Mononuclear cell (primary cell): ENCODE measurements around the gene SLIT1. TPM values are rescaled to one million over a fixed set of nuclear protein-coding genes. Genes with fewer than 3 reads are reported as not detected.

ENCODE experiments used
- H3K27me3 ChIP-seq: 2 replicates; pipeline ENCODE4 v1.6.0; 2011; ENCODE audit warnings: low read length, control low read depth; ENCODE audit not compliant: insufficient read depth
- H3K4me1 ChIP-seq: 2 replicates; pipeline ENCODE4 v1.5.1; 2011; ENCODE audit warnings: mild to moderate bottlenecking, low read length, control low read depth; ENCODE audit not compliant: insufficient read depth
- H3K4me3 ChIP-seq: 2 replicates; pipeline ENCODE4 v1.5.1; 2011; ENCODE audit warnings: mild to moderate bottlenecking, low read length, moderate library complexity
- H3K9me3 ChIP-seq: 2 replicates; pipeline ENCODE4 v1.5.1; 2011; ENCODE audit warnings: low read depth, mild to moderate bottlenecking, control low read depth, low read length
- total RNA-seq: library from RNA; depleted of rRNA; stranded (reverse); fragments of >200 nt; gene quantifications from one replicate; pipeline ENCODE4 v1.2.3, GENCODE V29; 2012

The SLIT1 gene
- total RNA-seq, 1 donor = 0.10 TPM

DNA sequence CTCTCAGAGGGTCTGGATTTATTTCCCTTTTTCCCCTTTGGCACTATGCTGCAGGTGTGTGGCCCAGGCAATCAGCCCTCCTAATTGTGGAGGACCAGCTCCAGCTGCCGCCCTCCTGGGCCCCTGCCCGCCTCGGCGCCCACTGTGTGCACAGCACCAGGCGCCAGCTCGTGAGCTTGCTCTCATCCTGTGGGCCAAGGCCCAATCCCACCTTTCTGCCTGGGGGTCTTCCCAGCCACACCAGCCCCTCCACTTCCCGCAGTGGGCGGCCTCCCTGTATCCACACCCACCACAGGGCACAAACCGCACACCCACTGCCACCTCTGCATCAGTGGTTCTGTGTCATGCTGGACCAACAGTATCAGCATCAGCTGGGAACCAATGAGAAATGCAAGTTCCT, 25.5 kb upstream of the SLIT1 start:
- Histone ChIP-seq H3K27me3 (no peaks in the 10 kb centered on the region), H3K9me3 (no peaks in the 10 kb centered on the region), H3K4me1 (no peaks in the 10 kb centered on the region), H3K4me3 (no peak overlapping the region)

DNA sequence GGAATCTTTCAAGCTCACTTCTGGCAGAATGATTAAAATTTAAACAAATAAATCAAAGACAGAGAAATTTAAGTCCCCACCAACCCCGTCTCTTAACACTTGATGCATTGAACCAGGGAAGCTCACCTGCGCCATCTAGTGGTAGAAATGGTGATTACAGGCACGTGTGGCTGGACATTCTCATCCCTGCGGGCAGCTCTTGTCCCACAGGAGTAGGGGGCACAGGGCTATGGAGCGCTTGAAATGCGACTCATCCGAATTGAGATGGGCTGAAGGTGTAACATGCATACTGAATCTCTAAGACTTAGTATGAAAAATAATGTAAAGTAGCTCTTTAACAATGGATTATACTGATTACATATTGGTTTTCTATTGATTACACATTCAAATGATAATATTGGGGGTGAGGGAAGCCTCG, 24.8 kb upstream of the SLIT1 start:
- no peaks in the 10 kb centered on the region for H3K27me3 ChIP-seq
- H3K4me3 ChIP-seq = no peak overlapping the region
- no peaks in the 10 kb centered on the region for H3K4me1 ChIP-seq
- no peaks in the 10 kb centered on the region for H3K9me3 ChIP-seq

DNA sequence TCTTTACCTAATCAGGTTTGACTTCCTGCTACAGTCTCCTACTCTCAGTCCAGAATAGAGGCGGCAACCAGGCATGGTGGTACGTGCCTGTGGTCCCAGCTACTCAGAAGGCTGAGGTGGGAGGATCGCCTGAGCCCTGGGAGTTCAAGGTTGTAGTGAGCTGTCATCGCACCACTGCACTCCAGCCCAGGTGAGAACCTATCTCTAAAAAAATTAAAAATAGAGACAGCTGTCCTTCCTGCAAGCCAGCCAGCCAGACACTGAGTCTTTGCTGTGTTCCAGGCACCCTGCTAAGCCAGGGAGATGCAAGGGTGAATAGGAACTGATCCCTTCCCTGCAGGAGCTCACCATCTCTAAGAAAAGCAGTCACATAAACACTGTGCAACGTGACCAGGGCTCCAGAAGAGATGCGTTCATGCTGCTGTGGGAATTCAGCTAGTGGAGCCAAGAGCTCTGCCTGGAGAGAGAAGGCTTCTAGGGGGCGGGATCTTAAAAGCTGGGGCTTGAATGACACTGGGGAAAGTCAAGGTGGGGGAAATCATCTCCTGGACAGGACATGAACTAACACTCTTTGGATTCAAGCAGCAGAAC, 22.1 kb upstream of the SLIT1 start:
- no peaks in the 10 kb centered on the region for H3K27me3 ChIP-seq
- H3K4me3 ChIP-seq = no peak overlapping the region
- H3K9me3 ChIP-seq = no peaks in the 10 kb centered on the region
- no peaks in the 10 kb centered on the region for H3K4me1 ChIP-seq

DNA sequence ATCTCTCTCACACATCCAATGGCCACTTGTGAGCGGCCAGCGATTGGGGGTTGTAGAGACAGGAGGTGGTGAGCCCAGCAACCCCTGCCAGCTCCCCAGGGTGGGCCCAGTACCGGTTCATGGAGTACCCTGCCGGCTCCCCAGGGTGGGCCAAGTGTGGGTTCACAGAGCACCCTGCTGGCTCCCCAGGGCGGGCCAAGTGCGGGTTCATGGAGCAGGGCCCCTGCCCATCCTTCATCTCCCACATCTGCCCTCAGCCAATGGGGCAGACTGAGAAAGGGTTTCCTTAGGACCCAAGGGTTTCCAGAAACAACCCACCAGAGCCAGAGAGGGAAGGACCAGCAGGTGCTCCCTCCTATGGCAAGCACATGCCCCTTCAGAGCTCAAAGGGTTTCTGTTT, 21.4 kb upstream of the SLIT1 start:
- Histone ChIP-seq H3K9me3 (no peaks in the 10 kb centered on the region), H3K4me3 (no peak overlapping the region), H3K4me1 (no peaks in the 10 kb centered on the region), H3K27me3 (no peaks in the 10 kb centered on the region)

DNA sequence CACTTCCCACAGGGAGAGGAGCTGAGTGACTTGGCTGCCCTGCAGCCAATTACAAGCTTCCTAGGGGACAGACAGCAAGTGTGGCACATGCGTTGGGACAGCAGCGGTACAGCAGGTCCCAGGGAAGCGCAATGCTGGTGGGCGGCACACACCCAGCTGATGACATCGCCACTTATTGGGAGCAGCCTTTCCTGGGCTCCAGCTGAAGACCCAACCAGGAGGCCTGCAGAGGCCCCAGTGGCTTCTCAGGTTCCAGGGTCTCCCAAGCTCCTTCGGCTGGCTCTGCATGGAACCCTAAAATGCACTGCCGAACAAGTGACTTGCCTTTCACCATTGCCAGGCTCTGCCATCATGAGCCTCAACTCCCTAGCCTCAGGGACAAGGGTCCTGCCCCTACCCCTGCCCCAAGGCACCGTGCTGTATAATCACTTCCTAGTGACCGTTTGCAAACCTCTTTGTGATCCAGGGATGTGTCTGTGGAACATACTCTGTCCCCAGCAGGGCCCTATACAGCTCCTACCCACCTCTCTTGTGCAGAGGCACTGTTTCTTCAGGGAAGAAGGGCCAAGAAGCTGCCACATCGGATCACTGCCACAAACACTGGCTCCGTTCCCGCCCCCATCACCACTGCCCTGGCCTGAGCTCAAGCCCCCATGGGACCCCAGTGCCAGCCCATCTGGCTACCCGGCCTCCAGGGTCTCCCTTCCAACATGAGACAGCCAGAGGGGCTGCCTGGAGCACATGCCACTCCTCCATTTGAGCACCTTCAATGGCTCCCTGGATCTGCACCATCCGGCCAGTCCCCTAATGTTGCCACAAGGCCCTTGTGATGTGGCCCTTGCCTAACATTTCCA, 19.3 kb upstream of the SLIT1 start:
- Histone ChIP-seq H3K4me3 (no peak overlapping the region), H3K27me3 (no peaks in the 10 kb centered on the region), H3K4me1 (no peaks in the 10 kb centered on the region), H3K9me3 (no peaks in the 10 kb centered on the region)

DNA sequence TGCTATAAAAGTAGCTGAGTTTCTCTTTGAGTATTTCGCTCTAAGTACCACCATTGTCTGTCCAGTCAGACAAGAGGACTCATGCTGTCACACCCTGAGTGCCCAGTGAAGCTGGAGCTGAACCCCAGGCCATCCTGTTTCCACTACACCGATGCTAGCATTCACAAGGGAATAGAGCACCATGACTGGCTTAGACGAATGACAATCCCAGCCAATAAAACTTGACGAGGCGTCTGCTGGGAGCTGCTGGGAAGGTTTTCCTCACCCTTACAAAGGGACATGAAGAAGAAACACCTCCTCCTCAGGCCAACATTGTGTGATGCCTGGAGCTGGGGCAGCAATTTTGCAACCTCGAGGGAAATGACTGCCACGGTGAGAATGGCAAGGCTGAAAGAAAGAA, 17.5 kb upstream of the SLIT1 start:
- H3K4me1 ChIP-seq = peaks cover 6% of the 10 kb centered on the region
- no peak overlapping the region for H3K4me3 ChIP-seq
- H3K9me3 ChIP-seq = no peaks in the 10 kb centered on the region
- peaks cover 2% of the 10 kb centered on the region for H3K27me3 ChIP-seq

DNA sequence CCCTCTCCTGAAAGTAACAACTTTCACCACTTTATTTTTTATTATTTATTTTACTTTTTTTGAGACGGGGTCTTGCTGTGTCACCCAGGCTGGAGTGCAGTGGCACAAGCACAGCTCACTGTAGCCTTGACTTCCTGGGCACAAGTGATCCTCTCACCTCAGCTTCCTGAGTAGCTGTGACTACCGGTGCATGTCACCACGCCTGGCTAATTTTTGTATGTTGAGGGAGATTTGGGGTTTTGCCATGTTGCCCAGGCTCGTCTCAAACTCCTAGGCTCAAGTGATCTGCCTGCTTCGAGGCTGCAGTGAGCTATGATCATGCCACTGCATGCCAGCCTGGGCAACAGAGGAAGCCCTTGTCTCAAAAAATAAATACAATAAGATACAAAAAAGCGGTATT, 14.9 kb upstream of the SLIT1 start:
- Histone ChIP-seq H3K4me3 (no peak overlapping the region), H3K4me1 (peaks cover 16% of the 10 kb centered on the region), H3K9me3 (no peaks in the 10 kb centered on the region)

DNA sequence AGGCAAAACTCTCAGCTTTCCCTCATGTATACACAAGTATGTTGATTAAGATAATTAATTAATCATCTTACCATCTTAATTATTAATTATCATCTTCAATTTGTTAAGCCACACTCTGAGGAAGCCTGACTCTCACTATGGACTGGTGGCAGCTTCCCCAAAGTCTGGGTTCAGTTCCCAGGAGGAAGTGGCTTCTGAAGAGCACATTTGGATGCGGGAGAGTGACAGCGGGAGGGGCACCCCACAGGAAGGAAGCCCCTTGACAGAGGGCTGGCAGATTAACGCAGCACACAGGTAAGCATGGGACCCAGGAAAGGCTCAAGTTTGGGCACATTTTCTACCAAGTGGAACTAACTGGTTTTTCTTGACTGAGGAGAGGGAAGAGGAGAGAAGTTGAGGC, 13.4 kb upstream of the SLIT1 start:
- H3K4me1 ChIP-seq = peaks cover 16% of the 10 kb centered on the region
- no peak overlapping the region for H3K4me3 ChIP-seq
- no peaks in the 10 kb centered on the region for H3K9me3 ChIP-seq
- H3K27me3 ChIP-seq = peaks cover 24% of the 10 kb centered on the region

More for the DNA sequence above, 14.9 kb upstream of the SLIT1 start:
- peaks cover 15% of the 10 kb centered on the region for H3K27me3 ChIP-seq

DNA sequence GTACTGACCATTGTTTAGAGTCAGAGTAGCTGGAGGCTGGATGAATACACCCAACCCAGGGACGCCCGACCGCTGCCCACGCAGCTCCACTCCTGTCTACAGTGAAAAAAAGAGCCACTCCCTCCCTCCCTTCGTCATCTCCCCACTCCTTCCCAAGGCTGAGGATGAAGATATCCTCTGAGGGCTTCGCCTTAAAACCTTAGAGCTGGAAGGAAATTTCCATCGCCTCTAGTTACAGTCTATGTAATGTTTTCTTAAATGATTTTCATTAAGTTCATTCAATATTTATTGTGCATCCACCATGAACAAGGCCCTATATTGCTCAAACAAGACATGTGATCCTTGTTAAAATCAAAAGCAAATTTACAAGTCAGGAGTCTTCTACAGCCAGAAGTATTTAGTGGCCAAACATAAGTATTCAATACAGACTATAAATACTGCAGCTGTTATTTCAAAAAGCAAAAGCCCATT, 11.3 kb upstream of the SLIT1 start:
- Histone ChIP-seq H3K4me1 (peaks cover 16% of the 10 kb centered on the region), H3K4me3 (no peak overlapping the region), H3K9me3 (no peaks in the 10 kb centered on the region), H3K27me3 (peaks cover 32% of the 10 kb centered on the region)

DNA sequence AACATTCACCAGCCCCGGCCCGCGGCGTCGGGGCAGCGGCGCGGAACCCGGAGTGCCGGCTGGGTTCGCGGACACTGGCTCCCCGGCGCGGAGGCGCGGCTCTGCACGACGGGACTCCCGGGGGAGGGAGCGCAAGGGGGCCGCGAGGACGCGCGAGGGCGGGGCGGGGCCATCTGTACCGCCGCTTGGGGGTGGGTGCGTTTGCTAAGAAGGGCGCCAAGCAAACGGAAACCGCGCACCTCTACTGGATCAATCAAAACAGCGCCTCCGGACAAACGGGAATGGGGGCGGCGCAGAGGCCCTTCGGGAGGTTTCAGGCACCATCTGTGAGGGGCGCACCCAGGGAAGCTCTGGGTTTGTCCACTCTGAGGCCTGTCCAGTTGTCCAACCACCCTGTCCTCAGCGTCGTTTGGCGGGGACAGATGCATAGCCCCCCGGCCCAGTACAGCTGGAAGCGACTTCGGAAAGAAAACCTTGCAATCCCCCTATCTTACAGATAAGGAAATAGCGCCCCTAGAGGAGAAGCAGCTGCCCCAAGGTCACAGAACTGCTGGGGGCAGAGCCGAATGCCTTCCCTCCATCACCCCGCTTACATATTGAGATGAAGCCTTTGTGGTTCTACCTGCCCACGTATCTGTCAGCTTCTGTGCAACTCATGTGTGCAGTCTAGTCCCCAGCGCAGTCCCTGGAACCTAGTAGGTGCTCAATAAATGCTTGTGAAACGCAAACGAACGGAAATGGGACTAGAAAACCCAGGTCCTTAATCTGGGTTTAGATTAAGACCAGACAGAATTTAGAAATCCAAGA, 10.7 kb upstream of the SLIT1 start:
- Histone ChIP-seq H3K4me1 (peaks cover 16% of the 10 kb centered on the region), H3K9me3 (no peaks in the 10 kb centered on the region), H3K4me3 (peak overlapping the region; percentile 33), H3K27me3 (peaks cover 32% of the 10 kb centered on the region)

DNA sequence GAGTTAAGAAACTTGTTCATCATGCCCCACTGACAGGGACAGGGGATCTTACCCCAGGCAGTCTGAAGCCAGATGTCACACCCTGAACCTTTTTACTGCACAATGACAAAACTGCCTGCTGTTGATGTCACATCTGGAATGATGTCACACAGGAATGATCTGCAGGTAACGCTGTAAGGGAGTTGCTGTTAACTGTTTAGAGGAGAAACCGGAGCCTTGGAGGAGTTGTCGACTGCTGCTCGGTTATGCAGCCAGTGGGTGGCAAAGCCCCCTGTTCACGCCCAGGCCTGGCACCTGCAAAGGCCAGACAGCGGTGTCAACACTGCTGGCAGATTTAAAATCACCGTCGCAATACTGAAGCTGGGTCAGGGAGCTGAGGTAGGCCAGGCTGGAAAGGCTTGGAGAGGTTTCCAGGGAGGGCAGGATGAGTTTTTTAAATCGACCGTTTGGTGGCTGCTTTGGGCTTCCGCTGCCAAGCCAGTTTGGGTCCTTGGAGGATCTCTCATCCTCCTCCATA, 10.0 kb upstream of the SLIT1 start:
- no peaks in the 10 kb centered on the region for H3K9me3 ChIP-seq
- peaks cover 32% of the 10 kb centered on the region for H3K27me3 ChIP-seq
- no peak overlapping the region for H3K4me3 ChIP-seq
- H3K4me1 ChIP-seq = peaks cover 16% of the 10 kb centered on the region

DNA sequence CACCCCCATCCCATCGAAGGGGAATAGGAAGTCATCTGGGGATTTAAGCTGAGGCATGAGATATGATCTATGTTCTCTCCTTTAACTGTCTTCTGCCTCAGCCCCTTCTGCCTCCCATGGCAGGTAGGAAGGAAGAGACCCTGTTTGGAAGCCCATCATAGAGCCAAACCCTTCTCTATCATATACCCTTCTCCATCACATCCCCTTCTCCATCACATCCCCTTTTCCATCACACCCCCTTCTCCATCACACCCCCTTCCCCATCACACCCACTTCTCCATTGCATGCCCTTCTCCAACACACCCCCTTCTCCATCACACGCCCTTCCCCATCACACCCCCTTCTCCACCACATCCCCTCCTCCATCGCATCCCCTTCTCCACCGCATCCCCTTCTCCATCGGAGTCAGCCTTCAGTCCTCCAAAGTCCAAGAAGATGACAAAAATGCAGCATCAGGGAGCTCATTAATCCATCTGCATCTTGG, 7.2 kb upstream of the SLIT1 start:
- peaks cover 29% of the 10 kb centered on the region for H3K27me3 ChIP-seq
- peaks cover 9% of the 10 kb centered on the region for H3K4me1 ChIP-seq
- H3K9me3 ChIP-seq = no peaks in the 10 kb centered on the region
- H3K4me3 ChIP-seq = no peak overlapping the region

DNA sequence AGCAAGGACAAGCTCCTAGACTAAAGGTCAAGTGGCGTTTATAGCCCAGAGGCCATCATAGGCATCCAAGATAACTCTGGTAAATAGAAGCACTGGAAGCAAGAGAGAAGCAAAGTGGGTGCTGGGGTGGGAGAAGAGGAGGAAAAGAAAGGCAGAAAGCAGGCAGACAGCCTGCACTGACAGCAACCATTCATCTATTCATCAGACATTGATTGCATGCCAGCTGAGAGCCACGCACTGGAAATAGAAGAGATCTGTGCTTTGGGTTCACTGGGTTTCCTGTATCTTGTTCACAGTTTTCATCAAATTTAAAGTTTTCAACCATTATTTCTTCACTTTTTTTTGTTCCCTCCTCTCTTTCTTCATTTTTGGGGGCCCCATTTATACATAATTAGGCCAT, 4.7 kb upstream of the SLIT1 start:
- no peaks in the 10 kb centered on the region for H3K4me1 ChIP-seq
- H3K4me3 ChIP-seq = no peak overlapping the region
- peaks cover 23% of the 10 kb centered on the region for H3K27me3 ChIP-seq
- no peaks in the 10 kb centered on the region for H3K9me3 ChIP-seq

DNA sequence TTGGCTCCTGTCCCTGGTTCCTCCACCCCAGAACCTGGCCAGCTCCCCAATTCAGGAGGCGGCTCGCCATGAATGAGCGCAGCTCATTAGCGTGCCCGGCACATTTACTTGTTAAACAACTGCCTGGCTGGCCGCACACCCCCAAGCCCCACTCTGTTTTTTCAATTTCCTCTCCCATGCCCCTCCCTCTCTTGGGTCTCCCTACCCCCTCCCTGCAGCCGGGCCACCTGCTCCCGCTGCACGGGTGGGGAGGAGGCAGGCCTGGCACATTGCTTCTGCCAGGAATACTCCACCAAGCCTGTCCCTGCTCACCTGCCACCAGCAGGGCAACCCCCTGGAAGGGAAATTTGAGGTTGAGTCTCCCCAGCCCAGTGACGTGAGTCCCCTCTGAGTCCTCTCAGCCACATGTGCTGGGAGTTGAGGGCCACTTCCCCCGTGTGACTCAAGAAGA, 2.5 kb upstream of the SLIT1 start:
- no peaks in the 10 kb centered on the region for H3K9me3 ChIP-seq
- no peak overlapping the region for H3K4me3 ChIP-seq
- H3K27me3 ChIP-seq = peaks cover 31% of the 10 kb centered on the region
- H3K4me1 ChIP-seq = no peaks in the 10 kb centered on the region

DNA sequence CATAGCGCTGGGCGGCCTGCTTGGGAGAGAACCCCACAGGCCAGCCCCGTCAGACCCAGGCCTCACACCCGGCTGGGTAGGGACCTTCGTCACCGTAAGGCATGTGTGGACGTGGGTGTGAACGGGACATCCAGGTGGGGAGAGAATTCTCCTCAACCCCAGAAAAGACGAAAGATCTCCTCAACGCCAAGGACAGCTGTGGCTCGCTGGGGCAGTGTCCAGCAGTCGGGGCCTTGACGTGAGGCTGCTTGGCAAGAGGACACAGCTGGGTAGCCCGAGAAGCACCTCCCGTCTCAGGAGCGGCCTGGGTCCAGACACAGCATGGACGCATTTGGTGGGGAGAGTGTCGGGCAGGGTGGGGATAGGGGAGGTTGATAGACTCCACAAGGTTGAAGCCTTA, 1.2 kb upstream of the SLIT1 start:
- H3K27me3 ChIP-seq = peaks cover 23% of the 10 kb centered on the region
- H3K4me1 ChIP-seq = no peaks in the 10 kb centered on the region
- no peaks in the 10 kb centered on the region for H3K9me3 ChIP-seq
- no peak overlapping the region for H3K4me3 ChIP-seq
